GM12878 (cell line): ENCODE measurements around the gene WDR74. TPM values are rescaled to one million over a fixed set of nuclear protein-coding genes. Genes with fewer than 3 reads are reported as not detected.
A peak's percentile ranks its signal among the peaks of the same experiment; 100 is the strongest.

ENCODE experiments used
- MEF2B ChIP-seq: fragments of 450-650 bp; IDR thresholded peaks from 2 replicates; pipeline ENCODE4 v1.6.1; 2018; ENCODE audit warnings: mild to moderate bottlenecking, moderate library complexity; ENCODE audit not compliant: partially characterized antibody, poor library complexity, severe bottlenecking
- ZBED1 ChIP-seq: IDR thresholded peaks from 2 replicates; pipeline ENCODE4 v1.6.1; 2016; ENCODE audit warnings: borderline replicate concordance
- ZNF207 ChIP-seq: fragments of 450-650 bp; IDR thresholded peaks from 2 replicates; pipeline ENCODE4 v1.6.1; 2014; ENCODE audit warnings: antibody characterized with exemption, mild to moderate bottlenecking, borderline replicate concordance
- polyA plus RNA-seq, 11 experiments: library from polyadenylated mRNA; depleted of rRNA in 4 of 11; unstranded in 6 of 11; stranded (reverse) in 5 of 11; fragments of >200 nt; fragmentation: Nextera tagmentation in 4 of 11; fragmentation: Illumina TruSeq in 1 of 11; extraction: Ambion mirVana in 4 of 11; extraction: Trizol in 1 of 11; gene quantifications; 1 replicate in 1 of 11; 2 replicates in 10 of 11; pipeline versions ENCODE4 v1.2.1 to v1.2.3, GENCODE V29; 2011 to 2016; ENCODE audit warnings: inconsistent platforms in 2 of 11, missing spikeins in 2 of 11, low read depth in 1 of 11
- total RNA-seq, 4 experiments: library from RNA; depleted of rRNA in 3 of 4; stranded (reverse); fragments of >200 nt in 3 of 4; fragmentation: Illumina TruSeq in 1 of 4; extraction: Trizol in 1 of 4; gene quantifications; 2 replicates each; pipeline versions ENCODE4 v1.2.1 to v1.2.3, GENCODE V29; 2013 to 2021
- TF ChIP-seq, protein P1 (sequence below): fragments of 450-650 bp; IDR thresholded peaks from 2 replicates; pipeline ENCODE4 v1.6.1; 2017; ENCODE audit warnings: low read depth, mild to moderate bottlenecking, moderate library complexity
- TF ChIP-seq, protein P2 (sequence below): fragments of 450-650 bp; IDR thresholded peaks from 2 replicates; pipeline ENCODE4 v1.6.1; 2016; ENCODE audit warnings: mild to moderate bottlenecking

WDR74 gene
- total and polyA plus RNA-seq, 10 of the 15 experiments (the other 5 are each of a cell fraction or from before 2014, with no cell fraction given): 18.2 to 103 (median 60.7) TPM

DNA sequence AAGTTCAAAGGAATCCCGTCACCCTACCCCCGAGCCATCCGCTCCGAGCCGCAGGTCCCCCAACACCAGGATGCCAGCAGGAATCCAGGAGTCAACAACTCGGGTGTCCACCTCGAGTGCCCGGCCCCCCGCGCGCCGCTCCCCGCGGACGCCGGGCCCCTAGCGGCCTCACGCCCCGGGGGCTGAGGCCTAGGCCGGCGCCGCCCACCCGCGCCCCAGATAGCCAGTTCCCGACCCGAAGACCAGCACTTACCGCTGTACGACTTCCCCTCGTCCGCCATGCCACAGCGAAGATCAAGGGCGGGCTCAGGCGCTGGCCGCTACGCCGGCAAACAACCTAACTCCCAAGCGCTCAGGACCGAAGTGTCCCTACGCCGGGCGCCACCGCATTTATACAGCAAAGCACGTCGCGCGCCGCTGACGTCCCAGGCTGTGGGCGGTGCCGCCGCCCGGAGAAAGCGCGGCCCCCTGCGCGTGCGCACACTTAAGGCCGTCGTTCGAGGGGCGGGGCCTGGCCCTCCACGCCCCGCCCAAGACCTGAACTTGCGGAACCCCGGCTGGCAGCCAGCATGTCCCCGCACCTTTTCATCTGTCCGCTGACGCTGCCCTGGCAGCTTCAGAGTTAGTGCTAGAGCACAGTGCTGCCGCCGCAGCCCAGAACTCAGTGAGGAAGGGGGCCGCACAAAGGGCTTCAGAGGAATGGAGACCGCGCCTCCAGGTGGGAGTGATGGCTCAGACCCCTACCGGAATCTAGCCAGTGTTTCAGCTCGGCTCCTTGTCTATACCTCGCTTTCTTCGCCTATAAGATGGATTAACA lies 34.1 kb downstream of the WDR74 start, which contains the start of gene NXF1 (continued):
- TF ChIP-seq ZNF207: peak; percentile 87
- peak; percentile 57; the same call in 1 of the 2 replicates for TF ChIP-seq ZBED1
- TF ChIP-seq, protein P1, sequence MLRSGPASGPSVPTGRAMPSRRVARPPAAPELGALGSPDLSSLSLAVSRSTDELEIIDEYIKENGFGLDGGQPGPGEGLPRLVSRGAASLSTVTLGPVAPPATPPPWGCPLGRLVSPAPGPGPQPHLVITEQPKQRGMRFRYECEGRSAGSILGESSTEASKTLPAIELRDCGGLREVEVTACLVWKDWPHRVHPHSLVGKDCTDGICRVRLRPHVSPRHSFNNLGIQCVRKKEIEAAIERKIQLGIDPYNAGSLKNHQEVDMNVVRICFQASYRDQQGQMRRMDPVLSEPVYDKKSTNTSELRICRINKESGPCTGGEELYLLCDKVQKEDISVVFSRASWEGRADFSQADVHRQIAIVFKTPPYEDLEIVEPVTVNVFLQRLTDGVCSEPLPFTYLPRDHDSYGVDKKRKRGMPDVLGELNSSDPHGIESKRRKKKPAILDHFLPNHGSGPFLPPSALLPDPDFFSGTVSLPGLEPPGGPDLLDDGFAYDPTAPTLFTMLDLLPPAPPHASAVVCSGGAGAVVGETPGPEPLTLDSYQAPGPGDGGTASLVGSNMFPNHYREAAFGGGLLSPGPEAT: 0 out of 2 replicates have a peak, but pooled peaks have one; percentile 46
- no peak for TF ChIP-seq MEF2B
- TF ChIP-seq, protein P2, sequence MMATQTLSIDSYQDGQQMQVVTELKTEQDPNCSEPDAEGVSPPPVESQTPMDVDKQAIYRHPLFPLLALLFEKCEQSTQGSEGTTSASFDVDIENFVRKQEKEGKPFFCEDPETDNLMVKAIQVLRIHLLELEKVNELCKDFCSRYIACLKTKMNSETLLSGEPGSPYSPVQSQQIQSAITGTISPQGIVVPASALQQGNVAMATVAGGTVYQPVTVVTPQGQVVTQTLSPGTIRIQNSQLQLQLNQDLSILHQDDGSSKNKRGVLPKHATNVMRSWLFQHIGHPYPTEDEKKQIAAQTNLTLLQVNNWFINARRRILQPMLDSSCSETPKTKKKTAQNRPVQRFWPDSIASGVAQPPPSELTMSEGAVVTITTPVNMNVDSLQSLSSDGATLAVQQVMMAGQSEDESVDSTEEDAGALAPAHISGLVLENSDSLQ: peak; percentile 58
